ENCODE measurements around the gene LENG1. TPM values are rescaled to one million over a fixed set of nuclear protein-coding genes. Genes with fewer than 3 reads are reported as not detected.

The LENG1 gene
- polyA plus RNA-seq, 1 donor from 2014 or later, result 17.0 TPM

GRCh38 chr19:54201980-54202379 lies 42.5 kb upstream of the LENG1 start:
- peaks cover 13% of the 10 kb centered on the region for H4K20me1 ChIP-seq (ENCODE audit: insufficient read depth)
- no peaks in the 10 kb centered on the region for H3K9me3 ChIP-seq (ENCODE audit: low read length)
- TF ChIP-seq CTCF (IDR thresholded peaks at IDR 0.05; ENCODE audit: poor library complexity, severe bottlenecking), result no peak
- TF ChIP-seq REST (IDR thresholded peaks at IDR 0.05; ENCODE audit: borderline replicate concordance), result no peak
- TF ChIP-seq MXI1 (conservative IDR thresholded peaks at IDR 0.05; ENCODE audit: poor library complexity, severe bottlenecking), result no peak
- no peak for TF ChIP-seq EZH2 (IDR thresholded peaks at IDR 0.05; ENCODE audit: borderline replicate concordance, insufficient read depth, low read length, poor library complexity, severe bottlenecking)
- no peak for TF ChIP-seq POLR2AphosphoS5 (IDR thresholded peaks at IDR 0.05)
- TF ChIP-seq RAD21 (conservative IDR thresholded peaks at IDR 0.05), result no peak
- no peak for TF ChIP-seq TAF1 (IDR thresholded peaks at IDR 0.05; ENCODE audit: low read depth)
- TF ChIP-seq EP300 (conservative IDR thresholded peaks at IDR 0.05; ENCODE audit: poor library complexity, severe bottlenecking), result no peak
- no peak for TF ChIP-seq SMC3 (conservative IDR thresholded peaks at IDR 0.05; ENCODE audit: poor library complexity)

GRCh38 chr19:54201172-54201701 lies 41.7 kb upstream of the LENG1 start:
- Histone ChIP-seq H3K27ac (ENCODE audit: low read length) (peak overlapping the region; percentile 98), H3K79me2 (replicated peaks; ENCODE audit: insufficient read depth, low read length) (peaks cover 48% of the 10 kb centered on the region), H3K4me2 (ENCODE audit: low read length) (peak overlapping the region; percentile 87), H2AFZ (ENCODE audit: low read depth, low read length) (peak overlapping the region; percentile 69), H3K4me3 (ENCODE audit: low read length) (peak overlapping the region; percentile 80), H3K27me3 (ENCODE audit: insufficient read depth, low read depth, low read length) (no peaks in the 10 kb centered on the region), H3K9ac (ENCODE audit: low read length) (peak overlapping the region; percentile 86), H3K9me3 (ENCODE audit: low read length) (no peaks in the 10 kb centered on the region), H3K9me2 (ENCODE audit: insufficient read depth, low read length) (no peaks in the 10 kb centered on the region), H4K20me1 (ENCODE audit: insufficient read depth) (peaks cover 13% of the 10 kb centered on the region), H3F3A (ENCODE audit: insufficient read depth, low read length, poor library complexity, severe bottlenecking) (no peaks in the 10 kb centered on the region), H3K36me3 (ENCODE audit: insufficient read depth, low read length) (no peaks in the 10 kb centered on the region)
- TF ChIP-seq EP300 (conservative IDR thresholded peaks at IDR 0.05; ENCODE audit: poor library complexity, severe bottlenecking), result no peak
- no peak for TF ChIP-seq REST (IDR thresholded peaks at IDR 0.05; ENCODE audit: borderline replicate concordance)
- peak; percentile 82 for TF ChIP-seq MXI1 (conservative IDR thresholded peaks at IDR 0.05; ENCODE audit: poor library complexity, severe bottlenecking)
- no peak for TF ChIP-seq POLR2AphosphoS5 (IDR thresholded peaks at IDR 0.05)

More at GRCh38 chr19:54201980-54202379, 42.5 kb upstream of the LENG1 start:
- Histone ChIP-seq H3K27me3 (ENCODE audit: insufficient read depth, low read depth, low read length) (no peaks in the 10 kb centered on the region), H3K4me2 (ENCODE audit: low read length) (peak overlapping the region; percentile 87), H3F3A (ENCODE audit: insufficient read depth, low read length, poor library complexity, severe bottlenecking) (no peaks in the 10 kb centered on the region), H3K36me3 (ENCODE audit: insufficient read depth, low read length) (no peaks in the 10 kb centered on the region), H3K27ac (ENCODE audit: low read length) (no peak overlapping the region), H3K9ac (ENCODE audit: low read length) (peak overlapping the region; percentile 86), H2AFZ (ENCODE audit: low read depth, low read length) (no peak overlapping the region), H3K9me2 (ENCODE audit: insufficient read depth, low read length) (no peaks in the 10 kb centered on the region), H3K79me2 (replicated peaks; ENCODE audit: insufficient read depth, low read length) (peaks cover 48% of the 10 kb centered on the region), H3K4me3 (ENCODE audit: low read length) (peak overlapping the region; percentile 80)

Data from neural cell (in vitro differentiated cells).